ENCODE measurements around the gene TRAPPC11.

Gene TRAPPC11

DNA sequence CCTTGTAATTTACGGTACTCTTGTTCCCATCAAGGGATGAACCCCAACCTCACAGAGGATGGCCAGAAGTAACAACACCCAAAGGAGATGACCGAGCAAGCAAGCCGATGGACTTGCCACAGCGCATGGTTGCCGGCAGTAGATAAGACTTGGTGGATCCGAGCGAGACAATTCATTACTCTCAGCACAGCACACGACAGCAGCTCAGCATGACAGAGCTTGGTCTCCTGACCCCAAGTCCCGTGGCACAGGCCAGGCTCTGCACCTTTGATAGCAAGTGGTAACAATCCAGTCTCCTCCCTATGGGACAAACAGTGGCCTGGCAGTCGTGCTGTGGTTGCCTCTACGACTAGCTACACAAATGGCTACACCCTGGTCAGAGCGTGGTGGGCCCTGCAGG, 26.4 kb upstream of the TRAPPC11 start:
- H3K27me3 ChIP-seq (ENCODE audit: insufficient read depth, poor library complexity, severe bottlenecking): no peaks in the 10 kb centered on the region
- H3K4me1 ChIP-seq (ENCODE audit: insufficient read depth, poor library complexity, severe bottlenecking): peaks cover 14% of the 10 kb centered on the region
- DNase-seq (ENCODE audit: low spot score) (no peak), ATAC-seq (ENCODE audit: low read depth) (no peak)
- H3K9me3 ChIP-seq (ENCODE audit: severe bottlenecking): no peaks in the 10 kb centered on the region
- no peak for TF ChIP-seq CTCF (IDR thresholded peaks at IDR 0.05; ENCODE audit: poor library complexity, severe bottlenecking)
- no peak overlapping the region for H3K27ac ChIP-seq (ENCODE audit: poor library complexity, severe bottlenecking)
- no peak overlapping the region for H3K4me3 ChIP-seq (ENCODE audit: severe bottlenecking)
- no peaks in the 10 kb centered on the region for H3K36me3 ChIP-seq (ENCODE audit: low read depth)

DNA sequence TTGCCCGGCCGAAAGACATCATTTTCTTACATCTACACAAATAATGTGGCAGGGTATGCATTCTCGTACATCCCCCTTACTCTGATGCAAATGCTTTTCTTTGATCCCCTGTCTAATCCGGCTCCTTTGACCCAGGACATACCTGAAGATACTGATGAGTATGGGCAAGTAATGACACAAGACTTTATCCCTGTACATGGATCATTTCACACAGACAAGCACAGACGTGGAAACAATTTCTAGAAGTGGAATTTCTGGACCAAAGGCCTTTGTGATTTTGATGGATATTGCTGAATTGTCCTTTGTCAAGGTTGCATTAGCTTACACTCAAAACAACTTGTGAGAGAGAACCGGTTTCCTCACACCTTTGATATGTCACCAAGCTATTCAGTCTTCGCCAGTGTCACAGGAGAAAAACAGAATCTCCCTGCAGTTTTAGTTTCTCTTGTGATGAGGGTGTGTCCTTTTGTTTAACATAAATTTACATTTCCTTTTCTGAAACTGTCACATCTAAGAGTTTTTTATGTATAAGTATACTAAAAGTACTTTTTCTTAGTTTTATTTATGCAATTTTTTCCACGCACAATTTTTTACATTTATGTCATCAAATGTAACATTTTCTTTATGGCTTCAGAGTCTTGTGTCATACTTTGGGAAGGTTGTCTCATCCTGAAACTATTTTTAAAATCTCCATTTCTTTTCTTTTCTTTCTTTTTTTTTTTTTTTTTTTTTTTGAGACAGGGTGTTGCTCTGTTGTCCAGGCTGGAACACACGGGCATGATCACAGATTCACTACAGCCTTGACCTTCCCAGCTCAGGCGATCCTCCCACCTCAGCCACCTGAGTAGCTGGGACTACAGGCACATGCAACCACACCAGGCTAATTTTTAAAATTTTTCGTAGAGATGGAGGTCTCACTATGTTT, 25.4 kb upstream of the TRAPPC11 start:
- H3K27me3 ChIP-seq (ENCODE audit: insufficient read depth, poor library complexity, severe bottlenecking): no peaks in the 10 kb centered on the region
- no peak overlapping the region for H3K4me3 ChIP-seq (ENCODE audit: severe bottlenecking)
- no peaks in the 10 kb centered on the region for H3K36me3 ChIP-seq (ENCODE audit: low read depth)
- H3K9me3 ChIP-seq (ENCODE audit: severe bottlenecking): no peaks in the 10 kb centered on the region
- peaks cover 22% of the 10 kb centered on the region for H3K4me1 ChIP-seq (ENCODE audit: insufficient read depth, poor library complexity, severe bottlenecking)
- ATAC-seq (ENCODE audit: low read depth) (no peak), DNase-seq (ENCODE audit: low spot score) (no peak)
- TF ChIP-seq CTCF (IDR thresholded peaks at IDR 0.05; ENCODE audit: poor library complexity, severe bottlenecking): no peak
- H3K27ac ChIP-seq (ENCODE audit: poor library complexity, severe bottlenecking): no peak overlapping the region

DNA sequence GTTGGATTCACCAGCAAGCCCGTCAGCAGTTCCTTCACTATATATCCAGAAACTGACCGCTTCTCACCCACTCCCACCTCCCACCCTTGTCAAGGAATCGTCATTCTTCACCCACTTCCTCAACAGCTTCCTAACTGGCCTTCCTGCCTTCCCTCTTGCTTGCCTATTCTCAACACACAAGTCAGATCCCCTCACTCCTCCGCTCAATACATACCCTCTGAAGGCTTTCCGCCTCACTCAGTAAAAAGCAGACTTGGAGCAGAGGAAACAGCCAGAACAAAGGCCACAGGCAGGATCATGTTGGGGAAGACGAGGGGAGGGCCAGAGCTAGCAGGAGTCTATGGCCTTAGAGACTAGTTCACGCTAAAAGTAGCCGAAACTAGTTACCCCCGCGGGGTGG, 23.8 kb upstream of the TRAPPC11 start:
- Histone ChIP-seq H3K4me3 (ENCODE audit: severe bottlenecking) (no peak overlapping the region), H3K27ac (ENCODE audit: poor library complexity, severe bottlenecking) (no peak overlapping the region), H3K36me3 (ENCODE audit: low read depth) (no peaks in the 10 kb centered on the region), H3K9me3 (ENCODE audit: severe bottlenecking) (no peaks in the 10 kb centered on the region), H3K27me3 (ENCODE audit: insufficient read depth, poor library complexity, severe bottlenecking) (no peaks in the 10 kb centered on the region), H3K4me1 (ENCODE audit: insufficient read depth, poor library complexity, severe bottlenecking) (peaks cover 30% of the 10 kb centered on the region)
- no peak for TF ChIP-seq CTCF (IDR thresholded peaks at IDR 0.05; ENCODE audit: poor library complexity, severe bottlenecking)
- DNase-seq (ENCODE audit: low spot score): no peak
- no peak for ATAC-seq (ENCODE audit: low read depth)

- H3K27me3 ChIP-seq (ENCODE audit: insufficient read depth, poor library complexity, severe bottlenecking): no peaks in the 10 kb centered on the region
- no peak overlapping the region for H3K4me3 ChIP-seq (ENCODE audit: severe bottlenecking)
- H3K4me1 ChIP-seq (ENCODE audit: insufficient read depth, poor library complexity, severe bottlenecking): peaks cover 30% of the 10 kb centered on the region
- ATAC-seq (ENCODE audit: low read depth) (no peak), DNase-seq (ENCODE audit: low spot score) (no peak)
- no peaks in the 10 kb centered on the region for H3K9me3 ChIP-seq (ENCODE audit: severe bottlenecking)
- TF ChIP-seq CTCF (IDR thresholded peaks at IDR 0.05; ENCODE audit: poor library complexity, severe bottlenecking): no peak
- H3K36me3 ChIP-seq (ENCODE audit: low read depth): no peaks in the 10 kb centered on the region
- no peak overlapping the region for H3K27ac ChIP-seq (ENCODE audit: poor library complexity, severe bottlenecking)
These were observed 23.4 kb upstream of the TRAPPC11 start for GRCh38 chr4:183635741-183636140.

- TF ChIP-seq CTCF (IDR thresholded peaks at IDR 0.05; ENCODE audit: poor library complexity, severe bottlenecking): no peak
- H3K27ac ChIP-seq (ENCODE audit: poor library complexity, severe bottlenecking): peak overlapping the region; percentile 29
- H3K27me3 ChIP-seq (ENCODE audit: insufficient read depth, poor library complexity, severe bottlenecking): no peaks in the 10 kb centered on the region
- peaks cover 30% of the 10 kb centered on the region for H3K4me1 ChIP-seq (ENCODE audit: insufficient read depth, poor library complexity, severe bottlenecking)
- ATAC-seq (ENCODE audit: low read depth): no peak
- H3K9me3 ChIP-seq (ENCODE audit: severe bottlenecking): no peaks in the 10 kb centered on the region
- no peak for DNase-seq (ENCODE audit: low spot score)
- peaks cover 3% of the 10 kb centered on the region; the same call in 1 of the 2 replicates for H3K36me3 ChIP-seq (ENCODE audit: low read depth)
- H3K4me3 ChIP-seq (ENCODE audit: severe bottlenecking): no peak overlapping the region
These were observed 22.6 kb upstream of the TRAPPC11 start for GRCh38 chr4:183636503-183636902.

Data from RWPE2 (cell line).